IPS-15b (cell line): ENCODE results near the gene CST8.

Source experiments
- H3K27me3 ChIP-seq: one replicate; pipeline ENCODE4 v1.6.1; 2013; ENCODE audit warnings: low read length; ENCODE audit not compliant: control insufficient read depth, insufficient read depth
- H3K36me3 ChIP-seq: one replicate; pipeline ENCODE4 v1.6.1; 2013; ENCODE audit warnings: low read length; ENCODE audit not compliant: control insufficient read depth, insufficient read depth
- H3K4me1 ChIP-seq: one replicate; pipeline ENCODE4 v1.6.1; 2013; ENCODE audit warnings: mild to moderate bottlenecking, low read length; ENCODE audit not compliant: control insufficient read depth, insufficient read depth
- H3K4me3 ChIP-seq: one replicate; pipeline ENCODE4 v1.5.1; 2013; ENCODE audit warnings: low read depth, low read length
- H3K9ac ChIP-seq: one replicate; pipeline ENCODE4 v1.6.1; 2013; ENCODE audit warnings: low read depth, mild to moderate bottlenecking, low read length
- H3K9me3 ChIP-seq: one replicate; pipeline ENCODE4 v1.6.1; 2013; ENCODE audit warnings: mild to moderate bottlenecking, low read length; ENCODE audit not compliant: control insufficient read depth, insufficient read depth

CST8 gene

DNA sequence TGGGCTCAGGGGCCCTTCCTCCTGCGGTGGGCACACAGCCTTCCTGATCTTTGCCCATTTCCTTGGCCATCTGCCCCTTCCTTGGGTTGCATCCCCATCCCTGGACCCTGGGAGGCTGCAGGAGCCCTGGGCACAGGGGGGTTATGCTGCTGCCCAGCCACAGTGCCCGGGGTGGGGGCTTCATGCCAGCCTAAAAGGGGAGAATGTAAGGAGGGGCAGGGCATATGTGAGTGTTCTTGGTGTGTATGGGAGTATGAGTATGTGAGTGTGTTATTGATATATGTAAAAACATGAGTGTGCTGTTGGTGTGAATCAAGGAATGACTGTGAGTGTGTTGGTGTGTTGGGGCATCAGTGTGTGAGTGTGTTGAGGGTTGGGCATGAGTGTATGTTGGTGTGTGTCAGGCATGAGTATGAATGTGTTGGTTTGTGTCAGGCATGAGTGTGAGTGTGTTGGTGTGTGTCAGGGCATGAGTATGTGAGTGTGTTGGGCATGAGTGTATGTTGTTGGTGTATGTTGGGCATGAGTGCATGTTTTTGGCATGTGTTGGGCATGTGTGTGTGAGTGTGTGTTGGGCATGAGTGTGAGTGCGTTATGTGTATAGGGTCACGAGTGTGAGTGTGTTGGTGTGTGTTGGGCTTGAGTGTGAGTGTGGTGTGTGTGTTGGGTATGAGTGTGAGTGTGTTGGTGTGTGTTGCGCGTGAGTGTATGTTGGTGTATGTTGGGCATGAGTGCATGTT is 14.7 kb upstream of the CST8 start:
- Histone ChIP-seq H3K4me3 (no peak overlapping the region), H3K9me3 (no peaks in the 10 kb centered on the region), H3K36me3 (no peaks in the 10 kb centered on the region), H3K27me3 (no peaks in the 10 kb centered on the region), H3K4me1 (peaks cover 15% of the 10 kb centered on the region), H3K9ac (no peak overlapping the region)

DNA sequence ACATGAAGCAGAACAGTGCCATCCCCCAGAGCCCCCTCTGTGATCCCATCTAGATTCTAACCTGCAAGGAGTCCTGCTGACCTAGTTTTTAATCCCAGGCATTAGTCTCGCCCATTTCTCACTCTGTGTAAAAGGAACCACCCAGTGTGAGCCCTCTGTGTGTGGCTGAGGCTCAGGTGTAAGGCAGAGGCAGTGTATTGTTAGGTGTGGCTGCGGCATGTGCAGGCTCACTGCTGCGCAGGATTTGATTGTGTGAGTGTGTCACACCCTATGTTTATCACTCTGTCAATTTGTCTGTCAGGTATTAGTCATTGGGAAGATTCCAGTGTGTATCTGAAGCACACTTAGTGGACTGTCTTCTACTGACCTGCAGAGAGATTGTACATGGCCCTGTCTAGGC is 13.7 kb upstream of the CST8 start:
- no peak overlapping the region for H3K4me3 ChIP-seq
- H3K9ac ChIP-seq: no peak overlapping the region
- H3K4me1 ChIP-seq: peaks cover 11% of the 10 kb centered on the region
- no peaks in the 10 kb centered on the region for H3K36me3 ChIP-seq
- no peaks in the 10 kb centered on the region for H3K27me3 ChIP-seq
- no peaks in the 10 kb centered on the region for H3K9me3 ChIP-seq

GRCh38 chr20:23479043-23479442 is 11.9 kb upstream of the CST8 start:
- Histone ChIP-seq H3K36me3 (no peaks in the 10 kb centered on the region), H3K4me1 (peaks cover 5% of the 10 kb centered on the region), H3K27me3 (no peaks in the 10 kb centered on the region), H3K9ac (no peak overlapping the region), H3K9me3 (no peaks in the 10 kb centered on the region), H3K4me3 (no peak overlapping the region)

DNA sequence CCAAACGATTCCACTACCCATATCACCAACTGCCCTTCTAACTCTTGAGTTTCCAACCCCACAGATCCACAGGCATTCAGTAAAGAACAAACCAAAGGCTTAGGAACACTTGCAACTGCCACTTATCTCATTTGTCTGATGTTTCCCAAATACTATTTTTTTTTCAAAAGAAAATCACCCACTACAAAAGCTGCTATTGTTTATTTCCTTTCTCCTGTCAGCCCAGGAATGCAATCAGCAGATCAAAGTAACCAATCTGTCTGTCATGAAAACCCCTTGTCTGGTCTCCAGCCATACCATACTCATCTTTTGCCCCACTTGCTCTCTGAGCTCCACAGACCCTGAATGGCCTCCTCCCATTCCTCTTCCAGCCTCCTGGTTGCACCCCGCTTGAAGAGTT is 8.8 kb upstream of the CST8 start:
- peaks cover 2% of the 10 kb centered on the region for H3K4me1 ChIP-seq
- H3K9ac ChIP-seq: no peak overlapping the region
- H3K4me3 ChIP-seq: no peak overlapping the region
- H3K36me3 ChIP-seq: no peaks in the 10 kb centered on the region
- no peaks in the 10 kb centered on the region for H3K27me3 ChIP-seq
- H3K9me3 ChIP-seq: no peaks in the 10 kb centered on the region

DNA sequence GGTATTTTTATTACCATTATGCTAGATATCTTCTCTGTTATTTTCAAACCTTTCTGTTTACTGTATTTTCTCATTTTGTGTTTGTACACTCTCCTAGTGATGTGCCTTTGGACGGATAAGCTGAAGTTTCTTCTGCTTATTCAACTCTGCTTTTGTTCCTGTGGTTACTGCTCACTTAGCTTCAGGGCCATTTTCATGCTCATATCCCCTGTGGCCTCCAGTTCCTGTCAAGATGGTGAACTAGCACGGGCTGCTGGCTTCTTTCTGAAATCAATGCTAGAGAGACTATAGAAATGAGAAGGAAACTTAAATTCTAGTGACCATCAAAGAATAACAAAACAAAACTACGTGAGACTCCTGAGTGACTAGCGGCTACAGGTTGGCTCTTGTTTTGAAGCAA is 6.8 kb upstream of the CST8 start:
- Histone ChIP-seq H3K27me3 (no peaks in the 10 kb centered on the region), H3K9ac (no peak overlapping the region), H3K4me3 (no peak overlapping the region), H3K9me3 (no peaks in the 10 kb centered on the region), H3K4me1 (peaks cover 2% of the 10 kb centered on the region), H3K36me3 (no peaks in the 10 kb centered on the region)

DNA sequence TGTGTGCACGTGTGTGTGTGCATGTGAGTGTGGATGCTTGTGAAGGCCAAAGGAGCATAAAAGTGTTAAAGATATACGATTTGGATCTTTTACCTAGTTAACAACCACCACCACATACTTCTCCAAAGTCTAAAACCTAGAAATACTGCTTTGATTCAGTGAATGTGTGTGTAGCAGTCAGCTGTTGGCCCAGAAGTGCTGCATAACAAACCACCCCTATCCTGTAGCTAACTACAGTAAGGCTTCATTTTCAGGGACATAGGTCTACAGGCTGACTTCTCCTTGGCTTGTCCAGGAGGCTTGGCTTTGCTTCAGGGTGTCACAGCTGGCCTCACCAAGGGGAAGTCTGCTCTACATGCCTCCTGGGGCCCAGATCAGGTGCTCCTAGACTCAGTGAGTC is 2.4 kb upstream of the CST8 start:
- Histone ChIP-seq H3K4me1 (no peaks in the 10 kb centered on the region), H3K9me3 (no peaks in the 10 kb centered on the region), H3K36me3 (no peaks in the 10 kb centered on the region), H3K9ac (no peak overlapping the region), H3K4me3 (no peak overlapping the region), H3K27me3 (no peaks in the 10 kb centered on the region)

GRCh38 chr20:23488996-23489395 is 1.9 kb upstream of the CST8 start:
- Histone ChIP-seq H3K4me1 (no peaks in the 10 kb centered on the region), H3K36me3 (no peaks in the 10 kb centered on the region), H3K27me3 (no peaks in the 10 kb centered on the region)

GRCh38 chr20:23492292-23492691 is 1.4 kb downstream of the CST8 start:
- H3K4me3 ChIP-seq: no peak overlapping the region
- no peaks in the 10 kb centered on the region for H3K27me3 ChIP-seq
- H3K4me1 ChIP-seq: no peaks in the 10 kb centered on the region
- H3K36me3 ChIP-seq: no peaks in the 10 kb centered on the region
- no peak overlapping the region for H3K9ac ChIP-seq
- H3K9me3 ChIP-seq: peaks cover 4% of the 10 kb centered on the region

More at GRCh38 chr20:23488996-23489395, 1.9 kb upstream of the CST8 start:
- H3K9me3 ChIP-seq: no peaks in the 10 kb centered on the region
- H3K9ac ChIP-seq: no peak overlapping the region
- H3K4me3 ChIP-seq: no peak overlapping the region

GRCh38 chr20:23493172-23493772 is 2.4 kb downstream of the CST8 start:
- H3K4me3 ChIP-seq: no peak overlapping the region
- H3K9me3 ChIP-seq: peaks cover 4% of the 10 kb centered on the region
- no peaks in the 10 kb centered on the region for H3K36me3 ChIP-seq
- no peaks in the 10 kb centered on the region for H3K27me3 ChIP-seq
- no peaks in the 10 kb centered on the region for H3K4me1 ChIP-seq
- H3K9ac ChIP-seq: no peak overlapping the region

DNA sequence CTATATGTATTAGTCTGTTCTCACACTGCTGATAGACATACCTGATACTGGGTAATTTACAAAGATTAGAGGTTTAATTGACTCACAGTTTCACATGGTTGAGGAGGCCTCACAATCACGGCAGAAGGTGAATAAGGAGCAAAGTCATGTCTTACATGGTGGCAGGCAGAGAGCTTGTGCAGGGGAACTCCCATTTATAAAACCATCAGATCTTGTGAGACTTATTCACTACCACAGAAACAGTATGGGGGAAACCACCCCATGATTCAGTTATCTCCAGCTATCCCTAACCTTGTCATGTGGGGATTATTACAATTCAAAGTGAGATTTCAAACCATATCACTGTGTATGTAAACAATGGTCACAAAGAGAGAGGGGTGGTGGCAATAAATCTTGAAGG is 6.6 kb downstream of the CST8 start:
- H3K9me3 ChIP-seq: peaks cover 4% of the 10 kb centered on the region
- H3K4me1 ChIP-seq: no peaks in the 10 kb centered on the region
- no peak overlapping the region for H3K9ac ChIP-seq
- no peaks in the 10 kb centered on the region for H3K36me3 ChIP-seq
- H3K27me3 ChIP-seq: no peaks in the 10 kb centered on the region
- H3K4me3 ChIP-seq: no peak overlapping the region

DNA sequence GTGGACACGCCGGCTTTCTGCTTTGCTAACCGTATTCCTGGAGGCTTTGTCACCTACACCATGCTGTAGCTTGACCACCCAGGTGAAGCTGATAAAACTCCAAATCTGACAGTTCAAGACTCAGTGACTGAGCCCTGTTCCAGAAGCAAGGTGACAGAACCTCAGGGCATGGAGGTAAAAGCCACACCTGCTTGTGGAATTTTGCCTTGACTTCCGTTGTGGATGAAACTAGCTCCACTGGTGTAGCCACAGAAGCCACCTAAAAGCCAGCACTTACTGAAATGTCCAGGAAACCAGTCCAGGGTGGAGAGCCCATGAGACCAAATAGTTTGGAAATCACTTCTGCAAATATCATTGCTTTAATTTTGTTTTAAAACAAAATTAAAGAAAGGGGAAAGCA is 11.0 kb downstream of the CST8 start:
- H3K9ac ChIP-seq: no peak overlapping the region
- H3K9me3 ChIP-seq: no peaks in the 10 kb centered on the region
- H3K27me3 ChIP-seq: no peaks in the 10 kb centered on the region
- H3K36me3 ChIP-seq: no peaks in the 10 kb centered on the region
- no peaks in the 10 kb centered on the region for H3K4me1 ChIP-seq
- no peak overlapping the region for H3K4me3 ChIP-seq

- H3K9ac ChIP-seq: no peak overlapping the region
- H3K36me3 ChIP-seq: no peaks in the 10 kb centered on the region
- peaks cover 5% of the 10 kb centered on the region for H3K4me1 ChIP-seq
- H3K9me3 ChIP-seq: no peaks in the 10 kb centered on the region
- H3K27me3 ChIP-seq: no peaks in the 10 kb centered on the region
- H3K4me3 ChIP-seq: no peak overlapping the region
These were observed 12.7 kb downstream of the CST8 start for GRCh38 chr20:23503649-23504048.
